Measurements from ENCODE around the gene MTMR11.

The MTMR11 gene

GRCh38 chr1:149916193-149916897 lies 20.3 kb downstream of the MTMR11 start:
- POLR2A ChIA-PET (ENCODE audit: low non-redundant PET), result no interaction called here
- CTCF ChIA-PET, result no interaction called here
- no peak for TF ChIP-seq CTCF (conservative IDR thresholded peaks at IDR 0.05; ENCODE audit: low read depth)
- peak overlapping the region; percentile 8; the same call in 1 of the 2 replicates for H3K27ac ChIP-seq
- no peak for DNase-seq (ENCODE audit: low spot score)

- CTCF ChIA-PET, result interaction anchor here (1.0 kb wide), 1 partner anchor 148 kb away, joined by 3 read pairs; no protein-coding TSS in a partner anchor
- TF ChIP-seq CTCF (conservative IDR thresholded peaks at IDR 0.05; ENCODE audit: low read depth), result no peak
- POLR2A ChIA-PET (ENCODE audit: low non-redundant PET), result no interaction called here
- no peak for DNase-seq (ENCODE audit: low spot score)
- H3K27ac ChIP-seq, result peak overlapping the region; percentile 8; the same call in 1 of the 2 replicates
These were observed 21.1 kb downstream of the MTMR11 start for GRCh38 chr1:149915429-149916192.

GRCh38 chr1:149914545-149914944 lies 22.1 kb downstream of the MTMR11 start:
- DNase-seq (ENCODE audit: low spot score), result no peak
- H3K27ac ChIP-seq, result no peak overlapping the region
- ChIA-PET POLR2A (ENCODE audit: low non-redundant PET) (no interaction called here), CTCF (interaction anchor here (1.0 kb wide), 1 partner anchor 149 kb away, joined by 3 read pairs; no protein-coding TSS in a partner anchor)
- no peak for TF ChIP-seq CTCF (conservative IDR thresholded peaks at IDR 0.05; ENCODE audit: low read depth)

GRCh38 chr1:149906570-149907075 lies 30.1 kb downstream of the MTMR11 start:
- no peak for TF ChIP-seq CTCF (conservative IDR thresholded peaks at IDR 0.05; ENCODE audit: low read depth)
- no peak for DNase-seq (ENCODE audit: low spot score)
- ChIA-PET POLR2A (ENCODE audit: low non-redundant PET) (no interaction called here), CTCF (interaction anchor here (0.7 kb wide), 2 partner anchors 34 to 291 kb away, joined by 3 read pairs; no protein-coding TSS in a partner anchor)
- H3K27ac ChIP-seq, result no peak overlapping the region

DNA sequence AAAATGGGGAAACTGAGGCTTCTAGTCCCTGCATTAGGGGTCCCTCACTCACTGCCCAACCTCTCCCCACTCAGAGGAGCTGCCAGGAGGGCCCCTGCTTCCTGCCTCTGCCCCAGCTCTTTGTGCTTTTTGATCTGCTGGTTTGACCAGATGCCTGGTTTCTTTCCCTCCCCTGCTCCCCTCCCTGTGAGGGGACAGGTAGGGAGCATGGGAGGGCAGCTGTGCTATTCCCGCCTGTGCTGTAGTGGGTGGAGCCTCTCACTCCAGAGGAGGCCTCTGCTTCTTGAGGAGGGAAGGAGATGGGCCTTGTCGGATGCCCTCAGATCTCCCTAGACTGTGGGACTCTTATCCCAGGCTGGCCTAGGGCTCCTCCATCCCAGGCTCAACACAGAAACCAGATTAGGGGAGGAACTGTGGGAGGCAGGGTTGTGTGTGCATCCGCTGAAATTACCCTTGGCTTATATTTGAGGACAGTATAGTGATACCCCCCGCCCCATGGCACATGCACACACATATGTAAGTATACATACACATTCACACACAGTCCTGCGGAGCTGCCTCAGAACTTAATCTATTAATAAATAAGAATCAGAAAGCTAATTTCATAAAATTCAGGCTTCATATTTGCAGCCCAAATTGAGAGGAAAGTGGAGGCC lies 32.7 kb downstream of the MTMR11 start:
- DNase-seq (ENCODE audit: low spot score), result no peak

More for the DNA sequence above, 32.7 kb downstream of the MTMR11 start:
- H3K27ac ChIP-seq, result no peak overlapping the region
- TF ChIP-seq CTCF (conservative IDR thresholded peaks at IDR 0.05; ENCODE audit: low read depth), result no peak
- ChIA-PET CTCF (interaction anchor here (1.4 kb wide), 1 partner anchor 30 kb away, joined by 3 read pairs; no protein-coding TSS in a partner anchor), POLR2A (ENCODE audit: low non-redundant PET) (no interaction called here)

All from RWPE1 (cell line).